IMR-90 (cell line): ENCODE results near the gene UBE2K. TPM values are rescaled to one million over a fixed set of nuclear protein-coding genes. Genes with fewer than 3 reads are reported as not detected.
A peak's percentile ranks its signal among the peaks of the same experiment; 100 is the strongest.

Experiments
- ATAC-seq: fragments of 200-7000 bp; cut with Tn5 transposase; 2 replicates; pipeline ENCODE4 v1.9.1; 2020; ENCODE audit warnings: low read depth, mild to moderate bottlenecking, moderate library complexity
- BruUV-seq: library from RNA; stranded (reverse); fragments of 400-500 nt; replicated peaks from 2 replicates; lab custom pipeline; 2021; lab: Mats Ljungman, UMichigan
- CTCF ChIA-PET: fragments of 300-600 bp; formaldehyde crosslinking; extraction: SDS; loops from one replicate; lab custom pipeline; 2021; ENCODE audit warnings: antibody characterized with exemption; lab: Yijun Ruan, JAX
- POLR2A ChIA-PET: fragments of 300-600 bp; sonication (Branson Sonifier 250); formaldehyde crosslinking; loops from one replicate; lab custom pipeline; 2022; ENCODE audit warnings: antibody characterized with exemption; ENCODE audit not compliant: unreplicated experiment; lab: Charles Lee
- DNase-seq: peaks from one replicate; pipeline ENCODE4 v3.0.0; 2013
- H2AFZ ChIP-seq: replicated peaks from 2 replicates; pipeline ENCODE3; 2013; ENCODE audit warnings: low read length, mild to moderate bottlenecking; ENCODE audit not compliant: poor library complexity
- H2AK5ac ChIP-seq: 2 replicates; pipeline ENCODE4 v1.6.1; 2013; ENCODE audit warnings: low read depth, low read length, inconsistent platforms
- H2AK9ac ChIP-seq: replicated peaks from 2 replicates; pipeline ENCODE3; 2013; ENCODE audit warnings: mild to moderate bottlenecking, low read depth, low read length, moderate library complexity; ENCODE audit not compliant: poor library complexity
- H2BK120ac ChIP-seq: 2 replicates; pipeline ENCODE4 v1.6.1; 2013; ENCODE audit warnings: low read depth, low read length, inconsistent platforms
- H2BK15ac ChIP-seq: 3 replicates; pipeline ENCODE4 v1.6.1; 2013; ENCODE audit warnings: low read depth, low read length, inconsistent platforms
- H2BK20ac ChIP-seq: 2 replicates; pipeline ENCODE4 v1.6.1; 2013; ENCODE audit warnings: low read depth, mild to moderate bottlenecking, inconsistent platforms, low read length, moderate library complexity
- H2BK5ac ChIP-seq: 2 replicates; pipeline ENCODE4 v1.6.1; 2013; ENCODE audit warnings: mild to moderate bottlenecking, low read depth, low read length, inconsistent platforms; ENCODE audit not compliant: poor library complexity, severe bottlenecking
- H3K14ac ChIP-seq: replicated peaks from 2 replicates; pipeline ENCODE4 v1.6.1; 2013; ENCODE audit warnings: low read depth, low read length, inconsistent platforms
- H3K18ac ChIP-seq: 2 replicates; pipeline ENCODE4 v1.6.1; 2013; ENCODE audit warnings: low read depth, low read length, control low read depth
- H3K23ac ChIP-seq: 2 replicates; pipeline ENCODE4 v1.6.1; 2013; ENCODE audit warnings: low read depth, low read length, inconsistent platforms
- H3K27ac ChIP-seq: 2 replicates; pipeline ENCODE4 v1.5.1; 2013; ENCODE audit warnings: mild to moderate bottlenecking, control low read depth, low read length; ENCODE audit not compliant: insufficient read depth
- H3K27me3 ChIP-seq: 2 replicates; pipeline ENCODE4 v1.6.1; 2013; ENCODE audit warnings: low read length; ENCODE audit not compliant: control insufficient read depth, insufficient read depth
- H3K36me3 ChIP-seq: 2 replicates; pipeline ENCODE4 v1.6.1; 2013; ENCODE audit warnings: low read length, mixed read lengths; ENCODE audit not compliant: control insufficient read depth, insufficient read depth
- H3K4ac ChIP-seq: 2 replicates; pipeline ENCODE4 v1.6.1; 2013; ENCODE audit warnings: low read depth, low read length, inconsistent platforms
- H3K4me1 ChIP-seq: 2 replicates; pipeline ENCODE4 v1.6.1; 2013; ENCODE audit warnings: low read length, mixed read lengths; ENCODE audit not compliant: control insufficient read depth, insufficient read depth
- H3K4me2 ChIP-seq: 2 replicates; pipeline ENCODE4 v1.6.1; 2013; ENCODE audit warnings: low read depth, mild to moderate bottlenecking, control low read depth, low read length, moderate library complexity
- H3K4me3 ChIP-seq: 2 replicates; pipeline ENCODE4 v1.5.1; 2013; ENCODE audit warnings: low read depth, mild to moderate bottlenecking, control low read depth, low read length, moderate library complexity; ENCODE audit not compliant: insufficient read depth
- H3K56ac ChIP-seq: 2 replicates; pipeline ENCODE4 v1.6.1; 2013; ENCODE audit warnings: low read length, inconsistent platforms; ENCODE audit not compliant: insufficient read depth; ENCODE audit errors: extremely low read depth
- H3K79me1 ChIP-seq, 2 experiments: 2 replicates each; pipeline ENCODE4 v1.6.1; 2013; ENCODE audit warnings: low read length in 2 of 2, inconsistent platforms in 1 of 2, low read depth in 1 of 2
- H3K9ac ChIP-seq: 2 replicates; pipeline ENCODE4 v1.6.1; 2013; ENCODE audit warnings: low read depth, low read length, control low read depth
- H3K9me1 ChIP-seq: 2 replicates; pipeline ENCODE4 v1.6.1; 2013; ENCODE audit warnings: low read length, inconsistent platforms; ENCODE audit not compliant: insufficient read depth
- H3K9me3 ChIP-seq: 2 replicates; pipeline ENCODE4 v1.6.1; 2013; ENCODE audit warnings: low read length; ENCODE audit not compliant: control insufficient read depth, insufficient read depth
- H4K20me1 ChIP-seq: 2 replicates; pipeline ENCODE4 v1.6.1; 2013; ENCODE audit warnings: low read length, inconsistent platforms; ENCODE audit not compliant: insufficient read depth
- H4K5ac ChIP-seq: 2 replicates; pipeline ENCODE4 v1.6.1; 2013; ENCODE audit warnings: mild to moderate bottlenecking, low read depth, low read length, control low read depth
- H4K8ac ChIP-seq, 2 experiments: 2 replicates each; pipeline ENCODE4 v1.6.1; 2013; ENCODE audit warnings: low read depth in 2 of 2, low read length in 2 of 2, control low read depth in 1 of 2, inconsistent platforms in 1 of 2
- H4K91ac ChIP-seq: 2 replicates; pipeline ENCODE4 v1.6.1; 2013; ENCODE audit warnings: low read depth, low read length, inconsistent platforms; ENCODE audit not compliant: insufficient read depth
- BHLHE40 ChIP-seq: fragments of 150-350 bp; IDR thresholded peaks from 2 replicates; pipeline ENCODE4 v1.6.1; 2016; ENCODE audit warnings: mild to moderate bottlenecking, low read depth, low read length
- CTCF ChIP-seq: conservative IDR thresholded peaks from 2 replicates; pipeline ENCODE4 v1.5.1; 2012; ENCODE audit warnings: mild to moderate bottlenecking, low read depth, low read length, improper control_type of control experiment
- ELK1 ChIP-seq: fragments of 150-350 bp; IDR thresholded peaks from 2 replicates; pipeline ENCODE4 v1.6.1; 2016; ENCODE audit warnings: low read depth, mild to moderate bottlenecking, low read length, moderate library complexity, borderline replicate concordance
- MAZ ChIP-seq: IDR thresholded peaks from 2 replicates; pipeline ENCODE4 v1.6.1; 2012; ENCODE audit warnings: low read depth, mild to moderate bottlenecking, low read length, improper control_type of control experiment, moderate library complexity, borderline replicate concordance
- RAD21 ChIP-seq: IDR thresholded peaks from 2 replicates; pipeline ENCODE4 v1.6.1; 2012; ENCODE audit warnings: low read length, improper control_type of control experiment
- SMC3 ChIP-seq: fragments of 150-350 bp; IDR thresholded peaks from 2 replicates; pipeline ENCODE4 v1.6.1; 2016; ENCODE audit warnings: low read depth, mild to moderate bottlenecking, antibody characterized with exemption, low read length, moderate library complexity
- WGBS, 2 experiments: methylation state at CpG; one replicate each; pipeline versions ENCODE4 v1.1.5 to v1.1.7; 2013; ENCODE audit warnings: missing lambda C conversion rate in 2 of 2; ENCODE audit not compliant: insufficient read length in 1 of 2; ENCODE audit errors: extremely low coverage in 2 of 2; 5-methylcytosine and 5-hydroxymethylcytosine counted together
- dilution Hi-C: fragments of 300-500 bp; cut with HindIII; formaldehyde crosslinking; loops from one replicate; pipeline ENCODE4 v1.14.3; 2018; ENCODE audit warnings: low sequenced_read_pairs; ENCODE audit not compliant: unreplicated experiment
- in situ Hi-C: fragments of 300-500 bp; cut with MboI; formaldehyde crosslinking; loops from 3 replicates; pipeline ENCODE4 v1.14.3; 2019; ENCODE audit warnings: low sequenced_read_pairs, inconsistent platforms, mixed read lengths
- intact Hi-C: fragments of 100-400 bp; cut with micrococcal nuclease; formaldehyde crosslinking; loops from 2 replicates; pipeline ENCODE4 v1.10.0; 2022
- polyA plus RNA-seq, 3 experiments: library from polyadenylated mRNA; depleted of rRNA; stranded (reverse); fragments of >200 nt; gene quantifications; 2 replicates each; pipeline ENCODE4 v1.2.3, GENCODE V29; 2012; ENCODE audit warnings: low replicate concordance in 1 of 3
- total RNA-seq: library from RNA; depleted of rRNA; stranded (reverse); fragments of >200 nt; gene quantifications from 2 replicates; pipeline ENCODE4 v1.2.3, GENCODE V29; 2012

Gene UBE2K
- total and polyA plus RNA-seq, 2 of the 4 experiments (the other 2 are of a cell fraction) = 17.7 to 44.8 TPM

- no TSS peak for BruUV-seq
- Histone ChIP-seq H3K27me3 (no peaks in the 10 kb centered on the region), H3K23ac (no peak overlapping the region), H3K18ac (no peak overlapping the region), H3K9me3 (no peaks in the 10 kb centered on the region), H3K9me1 (no peaks in the 10 kb centered on the region), H3K4me1 (no peaks in the 10 kb centered on the region; the same call in 1 of the 2 replicates), H3K4ac (no peak overlapping the region), H4K91ac (no peak overlapping the region), H4K5ac (no peak overlapping the region), H3K4me3 (no peak overlapping the region), H2BK120ac (no peak overlapping the region), H3K79me1 (no peaks in the 10 kb centered on the region), H2BK15ac (no peak overlapping the region), H3K27ac (no peak overlapping the region), H3K14ac (no peak overlapping the region), H3K9ac (no peak overlapping the region), H3K36me3 (no peaks in the 10 kb centered on the region), H3K4me2 (no peak overlapping the region), H3K56ac (no peak overlapping the region), H4K20me1 (no peaks in the 10 kb centered on the region), H4K8ac (no peak overlapping the region), H2BK20ac (no peak overlapping the region), H2AK5ac (no peak overlapping the region), H2BK5ac (no peak overlapping the region), H2AFZ (no peak overlapping the region), H2AK9ac (no peak overlapping the region)
- POLR2A ChIA-PET = no interaction called here
- in situ Hi-C loops = no loop called here
- intact Hi-C loops = loop anchor here (1.0 kb wide), 1 partner anchor 189 kb away; no protein-coding TSS in a partner anchor
- TF ChIP-seq BHLHE40 (no peak), SMC3 (peak; percentile 49; the same call in 1 of the 2 replicates), CTCF (peak; percentile 66), RAD21 (peak; percentile 61), ELK1 (no peak), MAZ (no peak)
- ATAC-seq = no peak
- CTCF ChIA-PET = interaction anchor here (1.1 to 1.8 kb wide), 2 partner anchors 188 to 189 kb away, joined by 3 to 6 read pairs; no protein-coding TSS in a partner anchor
- dilution Hi-C loops = no loop called here
- peak; percentile 7 for DNase-seq
- 82% methylated on average over 2 of the region's 3 CpGs; no CpG with 5 or more reads in 1 of the 2 experiments for WGBS, 2 experiments
These were observed 39.2 kb upstream of the UBE2K start for GRCh38 chr4:39658756-39659155.
